ENCODE results near the gene FOXP4. TPM values are rescaled to one million over a fixed set of nuclear protein-coding genes. Genes with fewer than 3 reads are reported as not detected.
"Not testable (repeated sequence)": the region's sequence is repeated elsewhere in the genome, so short reads cannot be mapped to it uniquely, and the experiment has no call there.

Gene FOXP4
- polyA plus RNA-seq, 2 of the 4 experiments (the other 2 are of a cell fraction) = 2.6 to 14.2 TPM

GRCh38 chr6:41618598-41618997, 72.4 kb downstream of the FOXP4 start (continued):
- TF ChIP-seq HMGXB4 (CRISPR knock-in tag; IDR thresholded peaks at IDR 0.05; ENCODE audit: borderline replicate concordance) = no peak

- WGBS (ENCODE audit: missing lambda C conversion rate) = 19% methylated on average over 4 of the region's 4 CpGs
- POLR2A ChIA-PET; DNase-seq (ENCODE audit: low read depth in 1 of 2, low spot score in 1 of 2); H3K4me1 ChIP-seq; FAIRE-seq; H3K4me3 ChIP-seq; H3K27ac ChIP-seq; H3K4me2 ChIP-seq; ATAC-seq: not testable (repeated sequence)
- TF ChIP-seq ZC3H11A (IDR thresholded peaks at IDR 0.05) = peak; percentile 72
- H3K9me3 ChIP-seq = peaks cover 17% of the 10 kb centered on the region; the same call in 2 of the 3 replicates
- CTCF ChIA-PET = interaction anchor here (0.7 kb wide), 1 partner anchor 43 kb away, joined by 3 read pairs; no protein-coding TSS in a partner anchor
Measured at GRCh38 chr6:41619193-41619592, 73.0 kb downstream of the FOXP4 start.

- CTCF ChIA-PET = no interaction called here
- peaks cover 17% of the 10 kb centered on the region; the same call in 2 of the 3 replicates for H3K9me3 ChIP-seq
- H3K27ac ChIP-seq = no peak overlapping the region
- no peaks in the 10 kb centered on the region for H3K4me1 ChIP-seq
- DNase-seq (ENCODE audit: low read depth in 1 of 2, low spot score in 1 of 2) (no peak), ATAC-seq (no peak), FAIRE-seq (no peak)
- H3K4me3 ChIP-seq = no peak overlapping the region
- POLR2A ChIA-PET = no interaction called here
- no peak for TF ChIP-seq EHF (CRISPR knock-in tag; IDR thresholded peaks at IDR 0.05)
- no peak for TF ChIP-seq ATOH8 (CRISPR knock-in tag; IDR thresholded peaks at IDR 0.05; ENCODE audit: low read depth)
- no peak for TF ChIP-seq FOSL2 (IDR thresholded peaks at IDR 0.05)
- 0 out of 2 replicates have a peak, but pooled peaks have one; percentile 6 for TF ChIP-seq FOSL2 (CRISPR knock-in tag; IDR thresholded peaks at IDR 0.05)
- TF ChIP-seq HES2 (IDR thresholded peaks at IDR 0.05) = no peak
- TF ChIP-seq SREBF2 (IDR thresholded peaks at IDR 0.05) = no peak
- no peak for TF ChIP-seq ELK1 (IDR thresholded peaks at IDR 0.05; ENCODE audit: low read depth, low read length)
- H3K4me2 ChIP-seq = no peak overlapping the region
Measured at GRCh38 chr6:41621367-41621766, 75.2 kb downstream of the FOXP4 start.

- Histone ChIP-seq H3K4me1 (no peaks in the 10 kb centered on the region), H3K27ac (no peak overlapping the region), H3K4me2 (no peak overlapping the region), H3K9me3 (peaks cover 17% of the 10 kb centered on the region; the same call in 2 of the 3 replicates), H3K4me3 (no peak overlapping the region)
- FAIRE-seq (no peak), DNase-seq (ENCODE audit: low read depth in 1 of 2, low spot score in 1 of 2) (no peak), ATAC-seq (no peak)
- TF ChIP-seq BHLHE40 (IDR thresholded peaks at IDR 0.05; ENCODE audit: low read depth, low read length) = no peak
- no peak for TF ChIP-seq JUN (IDR thresholded peaks at IDR 0.05)
- no peak for TF ChIP-seq CEBPB (IDR thresholded peaks at IDR 0.05)
- TF ChIP-seq PHF8 (IDR thresholded peaks at IDR 0.05; ENCODE audit: borderline replicate concordance, low read depth) = no peak
- no peak for TF ChIP-seq BCL3 (IDR thresholded peaks at IDR 0.05)
- TF ChIP-seq HDAC2 (IDR thresholded peaks at IDR 0.05) = no peak
- TF ChIP-seq FOXS1 (CRISPR knock-in tag; IDR thresholded peaks at IDR 0.05) = no peak
- no peak for TF ChIP-seq MYC (IDR thresholded peaks at IDR 0.05; ENCODE audit: borderline replicate concordance, low read length)
- no peak for TF ChIP-seq ZNF302 (CRISPR knock-in tag; IDR thresholded peaks at IDR 0.05)
- no peak for TF ChIP-seq JUNB (IDR thresholded peaks at IDR 0.05)
- TF ChIP-seq EHMT2 (IDR thresholded peaks at IDR 0.05; ENCODE audit: low read depth) = no peak
- TF ChIP-seq NR3C1 (IDR thresholded peaks at IDR 0.05) = no peak
- no peak for TF ChIP-seq ESRRA (IDR thresholded peaks at IDR 0.05; ENCODE audit: borderline replicate concordance, low read length)
- TF ChIP-seq FOSB (CRISPR knock-in tag; IDR thresholded peaks at IDR 0.05) = no peak
- TF ChIP-seq E2F6 (IDR thresholded peaks at IDR 0.05; ENCODE audit: borderline replicate concordance, low read depth) = no peak
- TF ChIP-seq GATA3 (IDR thresholded peaks at IDR 0.05; ENCODE audit: borderline replicate concordance) = no peak
- TF ChIP-seq RAD21 (conservative IDR thresholded peaks at IDR 0.05 in 1 of 2, IDR thresholded peaks at IDR 0.05 in 1 of 2) = no peak
- no peak for TF ChIP-seq SMC3 (IDR thresholded peaks at IDR 0.05)
- no peak for TF ChIP-seq EHF (CRISPR knock-in tag; IDR thresholded peaks at IDR 0.05)
- 4% methylated on average over 2 of the region's 2 CpGs for WGBS (ENCODE audit: missing lambda C conversion rate)
- ChIA-PET POLR2A (no interaction called here), CTCF (interaction anchor here (0.6 kb wide), 1 partner anchor 62 kb away, joined by 3 read pairs; no protein-coding TSS in a partner anchor)
Measured at GRCh38 chr6:41621802-41622201, 75.6 kb downstream of the FOXP4 start.

Data from A549 (cell line).